Stimulated activated CD4-positive, alpha-beta T cell treated with anti-CD3 and anti-CD28 coated beads, Interleukin-2, amount 100 ng/mL, for 24 hours (primary cell): ENCODE measurements around the gene CFAP97.
"Not testable (repeated sequence)": the region's sequence is repeated elsewhere in the genome, so short reads cannot be mapped to it uniquely, and the experiment has no call there.

Experiments used
- DNase-seq, 2 donors: peaks; one replicate each; pipeline ENCODE4 v3.0.0-alpha.2; 2020

The CFAP97 gene

DNA sequence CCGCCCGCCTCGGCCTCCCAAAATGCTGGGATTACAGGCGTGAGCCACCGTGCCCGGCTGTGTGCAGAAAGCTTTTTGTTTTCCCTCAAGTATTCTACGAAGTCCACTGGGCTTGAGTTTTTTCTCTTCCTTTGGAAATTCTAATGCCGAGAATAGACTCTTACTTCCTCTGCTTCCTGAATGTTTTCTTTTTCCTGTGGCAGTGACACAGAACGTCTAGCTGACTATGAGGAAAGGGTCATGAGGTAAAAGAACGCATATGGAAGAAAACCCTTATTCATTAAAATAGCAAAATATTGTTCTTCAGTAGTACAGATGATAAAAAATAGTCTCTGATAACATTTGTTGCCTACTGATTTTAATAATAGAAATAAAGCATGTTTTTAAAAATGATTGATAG, 65.6 kb downstream of the CFAP97 start:
- no peak for DNase-seq

DNA sequence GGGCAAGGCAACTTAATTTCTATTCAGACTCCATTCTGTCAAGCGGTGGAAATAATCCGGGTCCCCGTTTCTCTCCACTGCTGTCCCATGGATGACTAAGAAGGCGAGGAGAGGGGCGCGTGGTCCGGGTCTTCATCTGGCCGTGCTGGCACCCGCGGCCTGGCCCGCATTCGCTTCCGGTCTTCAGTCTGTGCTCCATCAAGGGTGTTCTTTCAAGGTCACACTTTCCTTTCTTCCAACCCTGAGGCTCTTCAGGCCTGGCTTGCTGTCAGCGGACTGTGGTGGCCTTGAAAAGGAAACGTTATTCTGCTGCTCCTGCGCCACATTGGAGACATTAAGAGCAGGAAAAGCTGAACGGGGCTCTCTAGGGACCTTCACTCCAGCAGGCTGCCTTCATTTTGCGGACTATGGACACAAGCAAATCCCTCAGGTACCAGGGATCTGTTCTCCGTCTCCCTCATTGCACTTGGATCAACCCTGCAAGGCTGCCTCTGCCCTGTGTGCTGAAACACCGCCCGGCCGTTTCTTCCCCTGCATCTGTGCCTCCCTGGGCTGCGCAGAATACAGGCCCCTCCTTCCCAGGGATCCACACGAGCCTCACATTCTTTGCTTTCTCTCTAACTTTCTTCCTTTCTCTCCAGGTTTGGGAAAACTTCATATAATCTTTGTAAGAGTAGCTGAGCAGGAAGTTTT, 66.4 kb downstream of the CFAP97 start:
- no peak for DNase-seq

DNA sequence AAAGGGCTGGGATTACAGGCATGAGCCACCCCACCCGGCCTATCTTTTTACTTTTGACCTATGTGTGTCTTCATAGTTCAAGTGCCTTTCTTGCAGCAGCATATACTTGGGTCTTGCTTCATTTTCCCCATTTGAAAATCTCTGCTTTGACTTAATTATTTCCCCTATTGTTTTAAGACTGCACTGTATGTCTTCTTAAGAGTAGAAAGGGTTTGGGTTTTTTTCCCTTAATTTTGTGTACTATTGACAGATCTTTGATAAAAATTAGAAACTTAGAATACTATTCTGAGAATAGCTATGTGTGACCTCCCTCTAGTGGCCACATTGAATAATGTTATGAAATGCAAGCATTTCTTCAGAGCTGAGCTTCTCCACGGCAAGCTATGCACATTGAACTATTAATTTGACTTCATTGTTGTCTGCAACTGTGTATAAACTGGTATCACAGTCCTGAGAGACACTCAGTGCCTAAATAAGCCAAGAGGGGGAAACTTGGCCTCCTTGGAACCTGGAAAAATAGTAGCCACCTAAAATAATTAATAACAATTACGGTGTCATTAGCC, 69.4 kb downstream of the CFAP97 start:
- DNase-seq, result no peak

DNA sequence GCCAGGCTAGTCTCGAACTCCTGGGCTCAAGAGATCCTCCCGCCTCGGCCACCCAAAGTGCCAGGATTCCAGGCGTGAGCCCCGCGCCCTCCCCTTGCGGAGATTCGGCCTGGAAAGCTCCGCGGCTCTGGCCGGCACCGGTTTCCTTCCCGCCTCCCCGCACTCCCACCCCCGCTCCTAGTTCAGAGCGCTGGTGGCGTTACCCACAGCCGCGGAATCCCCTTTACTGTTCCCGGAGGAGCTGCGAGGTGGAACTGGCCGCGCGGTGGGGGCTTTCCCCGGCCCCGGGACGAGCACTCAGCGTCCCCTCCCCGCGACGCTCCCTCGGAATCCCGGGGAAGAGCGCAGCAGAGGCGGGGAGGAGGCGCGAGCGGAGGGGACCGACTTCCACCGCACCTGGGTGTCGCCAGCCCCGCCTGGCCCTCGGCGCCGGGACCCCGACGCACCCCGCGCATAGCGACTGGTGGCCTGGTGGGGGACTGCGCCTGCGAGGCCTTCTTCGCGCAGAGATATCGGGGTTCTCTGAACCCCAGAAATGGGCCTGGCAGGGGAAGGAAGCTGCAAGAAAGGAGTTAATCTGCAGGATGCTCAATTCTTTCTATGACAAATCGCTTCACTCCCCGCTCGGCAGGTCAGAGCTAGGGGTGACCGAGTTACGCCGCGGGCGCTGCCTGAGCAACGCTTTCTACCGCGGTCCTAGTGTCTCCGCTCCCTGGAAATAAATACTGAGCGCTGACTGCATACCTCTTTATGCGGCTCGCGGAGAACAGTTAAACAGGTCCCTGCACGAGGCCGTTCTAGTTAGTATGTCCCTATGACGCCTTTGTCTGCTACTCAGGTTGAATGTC, 75.3 kb downstream of the CFAP97 start:
- DNase-seq, result peak; percentile 24 to 40

DNA sequence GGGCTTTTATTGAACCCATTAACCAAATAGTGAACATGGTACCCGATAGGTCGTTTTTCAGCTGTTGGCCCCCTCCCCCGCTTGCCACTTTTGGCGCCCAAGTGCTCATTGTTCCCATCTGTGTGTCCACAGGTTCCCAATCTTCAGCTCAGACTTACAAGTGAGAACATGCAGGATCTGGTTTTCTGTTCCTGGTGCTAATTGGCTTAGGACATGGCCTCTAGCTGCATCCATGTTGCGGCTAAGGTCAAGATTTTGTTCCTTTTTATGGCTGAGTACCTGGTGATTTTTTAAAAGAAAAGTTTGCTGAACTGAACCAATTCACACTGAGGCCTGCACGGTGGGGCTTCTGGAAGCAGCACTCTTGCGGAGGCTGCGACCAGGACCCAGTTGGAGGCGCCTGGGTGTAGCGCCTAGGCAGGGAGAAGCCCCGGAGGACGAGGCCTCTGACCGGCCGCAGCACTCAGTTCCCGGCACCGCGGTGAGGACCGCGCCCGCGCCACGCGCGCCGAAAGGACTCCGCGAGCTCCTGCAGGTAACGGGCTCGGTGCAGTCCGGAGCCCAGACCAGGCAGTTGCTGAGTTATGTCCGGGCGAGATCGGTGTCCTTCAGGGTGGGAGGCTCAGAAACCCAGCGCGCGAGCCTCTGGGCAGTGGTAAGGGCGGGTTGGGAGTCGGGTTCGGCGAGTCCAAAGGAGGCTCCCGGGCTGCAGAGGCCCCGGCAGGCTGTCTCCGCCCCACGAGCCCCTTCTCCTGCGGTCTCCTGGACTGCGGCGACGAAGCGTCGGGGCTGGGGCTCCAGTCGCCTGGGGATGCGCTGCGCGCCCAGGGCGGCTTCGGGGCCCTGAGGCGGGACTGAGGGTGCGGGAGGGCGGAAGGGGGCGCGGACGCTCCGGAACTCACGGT, 76.5 kb downstream of the CFAP97 start:
- DNase-seq, result peak in 1 of 2 donors; percentile 17

DNA sequence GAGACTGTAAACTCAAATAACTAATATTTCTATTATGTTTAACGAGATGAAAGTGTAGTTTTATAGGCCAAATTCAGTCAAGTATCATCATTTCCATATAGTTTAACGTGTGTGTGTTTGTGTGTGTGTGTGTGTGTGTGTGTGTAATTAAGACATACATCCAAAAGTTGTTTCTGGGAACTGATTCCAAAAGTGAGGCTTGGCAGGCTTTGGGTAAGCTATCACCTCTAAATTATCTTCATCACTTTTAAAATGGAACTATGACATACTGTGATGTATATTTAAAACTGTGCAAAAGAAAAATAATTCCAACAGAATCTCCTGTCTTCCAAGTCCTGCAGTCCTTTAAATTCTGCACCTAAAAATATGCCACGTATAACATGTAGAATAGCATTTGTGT, 79.8 kb downstream of the CFAP97 start:
- DNase-seq, result no peak

DNA sequence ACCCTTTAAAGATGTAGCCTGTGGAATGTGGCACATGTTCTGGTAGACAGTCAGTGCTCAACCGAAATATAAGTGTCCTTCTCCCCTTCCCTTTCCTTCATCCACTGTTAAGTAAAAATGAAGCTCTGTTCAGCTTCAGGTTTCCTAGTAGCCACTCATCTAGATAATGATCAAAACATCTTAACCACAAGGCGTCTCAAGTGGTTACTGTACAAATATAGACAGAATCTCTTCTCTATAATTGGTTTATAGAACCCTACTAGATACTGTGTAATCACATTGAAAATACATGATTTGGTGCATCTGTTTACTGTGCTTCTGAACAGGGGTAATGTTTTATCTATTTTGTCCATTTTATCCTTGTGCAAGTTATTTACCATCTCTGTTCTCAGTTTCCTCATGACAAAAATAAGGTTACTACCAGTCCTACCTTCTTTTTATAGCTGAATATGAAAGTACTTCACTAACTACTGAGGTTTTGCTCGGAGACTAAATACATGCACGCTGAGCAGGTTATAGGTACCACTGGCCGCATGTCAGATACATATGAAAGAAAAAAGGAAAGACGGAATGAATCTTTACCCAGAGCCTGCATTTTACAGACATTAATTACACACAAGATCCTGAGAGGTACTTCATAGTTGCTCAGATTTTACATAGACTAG, 81.0 kb downstream of the CFAP97 start:
- DNase-seq, result no peak

DNA sequence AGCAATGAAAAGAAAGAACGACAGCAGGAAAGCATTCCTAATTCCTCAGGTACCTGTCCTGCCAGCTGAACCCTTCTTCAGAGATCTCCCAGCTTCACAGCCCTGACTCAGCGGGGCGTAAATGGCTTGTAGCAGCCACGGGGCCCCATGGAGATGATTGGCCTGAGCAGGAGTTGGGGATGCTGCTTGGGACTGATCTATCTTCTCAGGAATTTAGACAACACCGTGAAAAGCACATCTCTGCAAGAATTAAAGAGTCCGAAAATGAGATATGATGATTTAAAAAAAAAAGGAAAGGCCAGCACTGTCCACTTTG, 83.2 kb downstream of the CFAP97 start:
- no peak for DNase-seq

DNA sequence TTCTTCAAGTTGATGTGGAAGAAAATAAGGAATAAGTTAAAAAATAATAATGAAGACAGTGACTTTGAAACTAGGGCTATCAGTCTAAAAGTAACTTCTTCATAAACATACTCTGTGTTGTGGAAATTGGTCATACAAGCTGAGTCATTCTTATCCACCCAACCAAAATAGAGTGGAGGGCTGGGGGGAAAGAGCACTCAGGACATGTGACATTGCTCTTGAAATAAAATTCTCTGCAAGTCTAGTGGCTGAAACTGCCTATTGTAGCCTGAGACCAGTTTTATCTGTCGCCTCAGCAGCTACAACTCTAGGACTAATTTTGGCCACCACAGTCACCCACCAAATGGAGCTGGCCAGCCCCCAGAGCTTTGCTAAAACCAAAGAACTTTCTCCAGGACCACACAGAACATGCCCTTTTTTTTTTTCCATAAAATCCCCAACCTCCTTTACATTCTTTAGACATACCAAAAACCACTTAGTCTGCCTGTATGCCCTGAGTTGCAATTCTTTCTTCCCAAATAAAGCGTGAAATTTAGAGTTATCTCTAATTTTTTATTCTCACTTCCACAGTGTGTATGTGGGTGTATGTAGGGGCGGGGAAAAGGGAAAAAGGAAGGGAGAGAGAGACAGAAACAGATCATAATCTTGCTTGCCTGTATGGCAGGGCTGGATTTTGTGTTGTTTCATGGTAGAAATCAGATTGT, 83.7 kb downstream of the CFAP97 start:
- no peak for DNase-seq

DNA sequence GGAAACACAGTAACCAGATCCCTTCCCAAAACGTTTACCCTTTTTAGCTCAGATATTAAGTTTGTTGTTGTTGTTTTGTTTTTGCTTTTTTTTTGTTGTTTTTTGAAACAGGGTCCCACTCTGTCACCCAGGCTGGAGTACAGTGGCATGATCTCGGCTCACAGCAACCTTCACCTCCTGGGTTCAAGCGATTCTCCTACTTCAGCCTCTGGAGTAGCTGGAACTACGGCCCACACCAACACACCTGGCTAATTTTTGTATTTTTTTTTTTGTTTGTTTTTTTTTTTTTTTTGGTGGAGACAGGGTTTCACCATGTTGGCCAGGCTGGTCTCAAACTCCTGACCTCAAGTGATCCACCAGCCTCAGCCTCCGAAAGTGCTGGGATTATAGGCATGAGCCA, 84.3 kb downstream of the CFAP97 start:
- DNase-seq, result not testable (repeated sequence)

DNA sequence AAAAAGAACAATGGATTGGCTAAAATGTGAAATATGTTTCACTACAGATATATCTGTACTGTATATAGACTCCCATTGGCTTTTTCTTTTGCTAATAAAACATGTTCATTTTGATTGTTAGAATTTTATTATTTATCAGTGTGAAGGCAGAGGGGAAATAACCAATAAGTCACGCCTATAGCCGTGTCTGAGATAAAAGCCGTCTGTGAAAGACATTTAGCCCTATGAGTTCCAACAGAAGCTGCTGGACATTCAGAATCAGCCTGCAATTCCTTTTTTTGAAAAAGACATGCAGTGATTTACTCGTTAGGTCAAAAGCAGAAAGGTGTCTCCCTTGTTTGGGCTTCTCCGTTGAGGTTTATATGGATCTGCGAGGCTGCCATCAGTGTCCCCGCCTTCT, 84.9 kb downstream of the CFAP97 start:
- no peak for DNase-seq

DNA sequence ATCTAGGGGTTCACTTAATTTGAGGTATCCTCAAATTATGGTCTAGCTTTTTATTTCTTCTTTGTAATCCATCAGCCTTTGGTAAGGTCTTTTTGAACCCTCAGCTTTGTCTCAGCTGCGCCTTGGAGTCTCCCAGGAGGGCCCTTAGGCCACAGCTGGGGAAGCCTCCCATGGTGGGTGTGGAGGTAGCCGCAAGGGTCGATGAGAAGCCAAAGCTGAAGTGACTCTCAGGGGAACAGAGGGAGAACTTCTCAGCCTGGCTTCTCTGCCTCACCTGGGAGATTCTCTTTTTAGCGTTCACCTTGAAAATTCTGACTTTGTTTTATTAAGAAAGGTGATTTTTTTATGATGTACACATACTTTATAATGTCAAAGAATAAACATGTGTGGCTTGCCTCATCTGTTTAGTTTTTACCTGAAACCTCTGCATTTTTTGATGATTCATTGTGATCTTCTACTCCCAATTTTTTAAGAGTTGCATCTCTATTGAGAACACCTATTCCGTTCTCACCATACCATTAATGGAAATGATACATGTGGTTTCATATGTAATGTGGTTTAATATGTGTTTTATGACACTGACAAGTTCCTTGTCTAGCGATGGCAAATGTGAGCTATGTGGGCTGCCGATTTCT, 86.4 kb downstream of the CFAP97 start:
- DNase-seq, result no peak

DNA sequence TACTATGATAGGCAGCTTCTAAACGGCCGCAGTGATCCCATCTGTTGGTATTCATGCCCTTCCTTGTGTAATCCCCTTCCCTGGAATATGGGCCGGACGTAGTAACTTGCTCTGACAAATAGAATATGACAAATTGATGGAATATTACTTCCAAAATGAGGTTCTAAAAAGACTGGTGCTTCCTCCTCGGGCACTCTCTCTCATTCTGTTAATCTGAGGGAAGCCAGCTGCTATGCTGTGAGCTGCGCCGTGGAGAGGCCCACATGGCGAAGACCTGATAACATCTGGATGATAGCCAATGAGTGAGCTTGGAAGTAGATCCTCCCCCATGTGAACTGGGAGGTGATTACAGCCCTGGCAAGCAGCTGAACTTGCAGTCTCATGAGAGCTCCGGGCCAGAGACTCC, 88.0 kb downstream of the CFAP97 start:
- DNase-seq, result no peak

DNA sequence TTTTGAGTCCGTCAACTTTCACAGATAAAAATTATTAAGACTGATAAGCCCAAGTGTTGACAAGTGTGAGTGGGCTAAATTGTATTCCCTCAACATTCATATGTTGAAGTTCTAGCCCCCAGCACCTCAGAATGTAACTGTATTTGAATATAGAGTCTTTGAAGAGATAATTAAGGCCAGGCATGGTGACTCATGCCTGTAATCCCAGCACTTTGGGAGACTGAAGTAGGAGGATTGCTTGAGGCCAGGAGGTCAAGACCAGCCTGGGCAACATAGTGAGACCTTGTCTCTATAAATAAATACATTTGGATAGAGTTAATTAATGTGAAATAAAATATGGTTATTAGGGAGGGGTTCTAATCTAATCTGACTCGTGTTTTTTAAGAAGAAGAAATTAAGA, 90.5 kb downstream of the CFAP97 start:
- DNase-seq, result no peak

DNA sequence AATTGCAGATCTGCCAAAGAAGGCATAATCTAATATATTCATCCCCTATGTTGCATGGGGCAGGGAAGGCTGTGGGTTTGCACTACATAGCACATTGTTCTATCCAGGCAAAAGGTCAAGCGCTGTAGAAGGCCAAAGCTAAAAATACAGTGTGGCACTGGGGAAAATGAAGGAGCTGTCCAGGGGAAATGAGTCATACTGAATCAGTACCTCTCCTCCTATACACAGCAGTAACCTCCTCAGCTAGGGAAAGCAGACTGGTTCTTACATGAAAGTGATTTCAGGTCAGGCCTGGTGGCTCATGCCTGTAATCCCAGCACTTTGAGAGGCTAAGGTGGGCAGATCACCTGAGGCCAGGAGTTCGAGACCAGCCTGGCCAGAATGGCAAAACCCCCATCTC, 91.7 kb downstream of the CFAP97 start:
- no peak for DNase-seq

DNA sequence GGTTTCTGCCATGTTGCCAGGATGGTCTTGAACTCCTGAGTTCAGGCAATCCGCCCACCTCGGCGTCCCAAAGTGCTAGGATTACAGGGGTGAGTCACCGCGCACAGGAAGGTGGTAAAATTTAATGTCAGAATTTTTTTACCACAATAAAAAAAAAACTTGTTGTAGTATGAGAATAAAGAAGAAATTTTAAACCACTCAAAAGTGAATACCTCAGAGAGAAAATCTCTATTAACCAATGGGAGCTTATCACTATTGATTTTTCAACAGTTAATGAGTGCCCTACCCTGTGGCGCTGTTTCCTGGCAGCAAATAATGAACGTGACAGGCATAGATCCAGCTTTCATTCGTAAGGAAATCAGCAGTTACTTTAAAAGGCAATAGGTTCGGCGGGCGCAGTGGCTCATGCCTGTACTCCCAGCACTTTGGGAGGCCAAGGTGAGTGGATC, 93.4 kb downstream of the CFAP97 start:
- DNase-seq, result no peak

DNA sequence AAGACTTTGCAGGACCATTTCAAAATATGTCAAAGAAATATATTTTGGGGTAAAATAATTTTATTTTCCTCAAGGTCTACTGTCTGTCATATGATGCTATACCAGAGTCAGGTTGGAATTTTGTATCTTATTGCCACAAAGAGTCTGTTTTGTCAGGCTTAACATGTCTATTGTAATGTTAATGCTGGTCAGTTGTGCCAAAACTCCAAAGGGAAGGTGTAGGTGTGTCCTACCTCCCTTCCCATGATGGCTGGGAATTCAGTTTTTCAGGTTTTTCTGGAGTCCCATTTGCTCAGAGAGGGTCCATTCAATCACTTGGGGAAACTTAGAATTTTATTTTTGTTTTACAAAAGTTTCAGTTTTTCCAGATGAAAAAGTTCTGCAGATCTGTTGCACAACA, 94.1 kb downstream of the CFAP97 start:
- no peak for DNase-seq
